K562 (cell line): ENCODE results near the gene COQ9. TPM values are rescaled to one million over a fixed set of nuclear protein-coding genes. Genes with fewer than 3 reads are reported as not detected.

ENCODE experiments used
- ATF1 ChIP-seq, 2 experiments: fragments of 450-650 bp in 1 of 2; IDR thresholded peaks; 2 replicates each; pipeline ENCODE4 v1.6.1; 2016; ENCODE audit warnings: missing compliant biosample characterization in 1 of 2, missing genetic modification characterization in 1 of 2
- KDM4B ChIP-seq, 2 experiments: fragments of 450-650 bp in 1 of 2; sonication (generic) in 1 of 2; IDR thresholded peaks; 2 replicates each; pipeline ENCODE4 v1.6.1; 2016 to 2017; ENCODE audit warnings: borderline replicate concordance in 2 of 2, antibody characterized with exemption in 1 of 2, low read depth in 1 of 2, mild to moderate bottlenecking in 1 of 2
- LCOR ChIP-seq: sonication (generic); formaldehyde crosslinking; IDR thresholded peaks from 2 replicates; pipeline ENCODE4 v1.8.0; 2022; ENCODE audit warnings: mild to moderate bottlenecking, missing genetic modification reagents
- MTA3 ChIP-seq: fragments of 450-650 bp; formaldehyde crosslinking; IDR thresholded peaks from 2 replicates; pipeline ENCODE4 v1.6.1; 2017; ENCODE audit warnings: mild to moderate bottlenecking, borderline replicate concordance
- NCOR1 ChIP-seq: fragments of 450-650 bp; IDR thresholded peaks from 2 replicates; pipeline ENCODE4 v1.6.1; 2016; ENCODE audit warnings: mild to moderate bottlenecking, moderate library complexity
- NONO ChIP-seq, 2 experiments: fragments of 200-400 bp in 1 of 2; fragments of 450-650 bp in 1 of 2; formaldehyde crosslinking in 1 of 2; IDR thresholded peaks; 2 replicates each; pipeline ENCODE4 v1.6.1; 2017; ENCODE audit warnings: low read depth in 2 of 2, mild to moderate bottlenecking in 2 of 2, moderate library complexity in 2 of 2, low read length in 1 of 2
- PATZ1 ChIP-seq: fragments of 250-450 bp; sonication (Bioruptor Pico); IDR thresholded peaks from 2 replicates; pipeline ENCODE4 v1.5.0; 2020; ENCODE audit warnings: mild to moderate bottlenecking, borderline replicate concordance
- PRDM10 ChIP-seq: fragments of 450-650 bp; IDR thresholded peaks from 2 replicates; pipeline ENCODE4 v1.6.1; 2018; ENCODE audit not compliant: partially characterized antibody
- RBFOX2 ChIP-seq: fragments of 200-400 bp; formaldehyde crosslinking; IDR thresholded peaks from 2 replicates; pipeline ENCODE4 v1.6.1; 2017; ENCODE audit warnings: low read depth, mild to moderate bottlenecking, low read length, moderate library complexity
- ZNF518B ChIP-seq: fragments of 250-450 bp; sonication (Bioruptor Pico); IDR thresholded peaks from 2 replicates; pipeline ENCODE4 v1.5.0; 2021; ENCODE audit warnings: mild to moderate bottlenecking, moderate library complexity
- ZNF696 ChIP-seq: fragments of 250-450 bp; sonication (Bioruptor Pico); conservative IDR thresholded peaks from 2 replicates; pipeline ENCODE4 v1.4.0; 2020; ENCODE audit warnings: mild to moderate bottlenecking, moderate library complexity
- polyA plus RNA-seq, 8 experiments: library from polyadenylated mRNA; depleted of rRNA in 4 of 8; stranded (reverse) in 5 of 8; unstranded in 3 of 8; fragments of >200 nt; fragmentation: Nextera tagmentation in 2 of 8; fragmentation: Illumina TruSeq in 1 of 8; extraction: Ambion mirVana in 2 of 8; extraction: Trizol in 1 of 8; gene quantifications; 2 replicates each; pipeline versions ENCODE4 v1.2.1 to v1.2.3, GENCODE V29; 2011 to 2014; ENCODE audit warnings: inconsistent platforms in 1 of 8, missing spikeins in 1 of 8
- total RNA-seq, 7 experiments: library from RNA; depleted of rRNA in 6 of 7; stranded (reverse); fragments of >200 nt in 6 of 7; fragmentation: Illumina TruSeq in 2 of 7; extraction: Trizol in 2 of 7; gene quantifications; 2 replicates each; pipeline versions ENCODE4 v1.2.1 to v1.2.3, GENCODE V29; 2011 to 2021; ENCODE audit warnings: low replicate concordance in 1 of 7

Gene COQ9
- total and polyA plus RNA-seq, 9 of the 15 experiments (the other 6 are each of a cell fraction or from before 2014, with no cell fraction given): 35.0 to 139 (median 71.4) TPM

GRCh38 chr16:57462209-57462977 lies 15.1 kb downstream of the COQ9 start, which contains the start of gene POLR2C (continued):
- TF ChIP-seq PRDM10 (no peak), RBFOX2 (peak; percentile 96), ATF1 (CRISPR knock-in tag; IDR thresholded peaks at IDR 0.05) (no peak), ATF1 (tag; IDR thresholded peaks at IDR 0.05) (peak; percentile 84), ZNF518B (no peak), NONO (IDR thresholded peaks at IDR 0.05; ENCODE audit: low read depth in 2 of 2, low read length in 1 of 2) (peak; percentile 40 to 69; a peak in 2 of 4 replicates), KDM4B (IDR thresholded peaks at IDR 0.05; ENCODE audit: borderline replicate concordance in 2 of 2, low read depth in 1 of 2) (peak in 1 of 2 experiments; percentile 95; a peak in 2 of 4 replicates), LCOR (peak; percentile 81), NCOR1 (peak; percentile 47; the same call in 1 of the 2 replicates), MTA3 (peak; percentile 82), PATZ1 (CRISPR knock-in tag) (no peak), ZNF696 (CRISPR knock-in tag) (no peak)
